Epithelial cell of proximal tubule (primary cell): ENCODE results near the gene CLDN12. TPM values are rescaled to one million over a fixed set of nuclear protein-coding genes. Genes with fewer than 3 reads are reported as not detected.
"Not testable (repeated sequence)": the region's sequence is repeated elsewhere in the genome, so short reads cannot be mapped to it uniquely, and the experiment has no call there.

Experiments used
- DNase-seq: peaks from one replicate; pipeline ENCODE4 v3.0.0-alpha.2; 2011; ENCODE audit warnings: low read depth
- H3K4me3 ChIP-seq: 2 replicates; pipeline ENCODE4 v1.5.1; 2011; ENCODE audit warnings: low read depth, mild to moderate bottlenecking, low read length
- total RNA-seq: library from RNA; depleted of rRNA; stranded (reverse); fragments of >200 nt; gene quantifications from 2 replicates; pipeline ENCODE4 v1.2.3, GENCODE V29; 2015
- TF ChIP-seq, protein P1 (sequence below): conservative IDR thresholded peaks from 2 replicates; pipeline ENCODE4 v1.5.1; 2012; ENCODE audit warnings: low read depth, mild to moderate bottlenecking, low read length

Gene CLDN12
- total RNA-seq, 1 donor from 2014 or later, result 53.3 TPM

DNA sequence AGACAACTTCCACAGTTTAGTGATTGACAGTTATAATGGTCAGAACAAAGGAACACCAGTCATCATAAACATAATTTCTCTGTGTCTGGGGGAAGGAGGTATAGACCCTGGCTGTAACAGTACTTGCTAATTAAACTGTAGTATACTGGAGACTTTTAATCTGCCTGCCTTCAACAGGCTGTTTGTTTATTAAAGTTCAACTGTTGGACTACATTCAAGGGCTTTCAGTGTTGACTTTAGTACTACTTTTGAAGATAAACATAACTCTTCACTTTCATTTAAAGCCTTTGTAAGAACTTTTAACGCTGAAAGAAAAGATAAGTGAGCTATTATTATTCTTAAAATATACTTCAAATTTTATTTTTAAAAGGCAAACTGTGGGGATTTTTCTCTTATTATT, 50.7 kb downstream of the CLDN12 start:
- DNase-seq, result no peak
- TF ChIP-seq, protein P1, sequence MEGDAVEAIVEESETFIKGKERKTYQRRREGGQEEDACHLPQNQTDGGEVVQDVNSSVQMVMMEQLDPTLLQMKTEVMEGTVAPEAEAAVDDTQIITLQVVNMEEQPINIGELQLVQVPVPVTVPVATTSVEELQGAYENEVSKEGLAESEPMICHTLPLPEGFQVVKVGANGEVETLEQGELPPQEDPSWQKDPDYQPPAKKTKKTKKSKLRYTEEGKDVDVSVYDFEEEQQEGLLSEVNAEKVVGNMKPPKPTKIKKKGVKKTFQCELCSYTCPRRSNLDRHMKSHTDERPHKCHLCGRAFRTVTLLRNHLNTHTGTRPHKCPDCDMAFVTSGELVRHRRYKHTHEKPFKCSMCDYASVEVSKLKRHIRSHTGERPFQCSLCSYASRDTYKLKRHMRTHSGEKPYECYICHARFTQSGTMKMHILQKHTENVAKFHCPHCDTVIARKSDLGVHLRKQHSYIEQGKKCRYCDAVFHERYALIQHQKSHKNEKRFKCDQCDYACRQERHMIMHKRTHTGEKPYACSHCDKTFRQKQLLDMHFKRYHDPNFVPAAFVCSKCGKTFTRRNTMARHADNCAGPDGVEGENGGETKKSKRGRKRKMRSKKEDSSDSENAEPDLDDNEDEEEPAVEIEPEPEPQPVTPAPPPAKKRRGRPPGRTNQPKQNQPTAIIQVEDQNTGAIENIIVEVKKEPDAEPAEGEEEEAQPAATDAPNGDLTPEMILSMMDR, result no peak
- no peak overlapping the region for H3K4me3 ChIP-seq

DNA sequence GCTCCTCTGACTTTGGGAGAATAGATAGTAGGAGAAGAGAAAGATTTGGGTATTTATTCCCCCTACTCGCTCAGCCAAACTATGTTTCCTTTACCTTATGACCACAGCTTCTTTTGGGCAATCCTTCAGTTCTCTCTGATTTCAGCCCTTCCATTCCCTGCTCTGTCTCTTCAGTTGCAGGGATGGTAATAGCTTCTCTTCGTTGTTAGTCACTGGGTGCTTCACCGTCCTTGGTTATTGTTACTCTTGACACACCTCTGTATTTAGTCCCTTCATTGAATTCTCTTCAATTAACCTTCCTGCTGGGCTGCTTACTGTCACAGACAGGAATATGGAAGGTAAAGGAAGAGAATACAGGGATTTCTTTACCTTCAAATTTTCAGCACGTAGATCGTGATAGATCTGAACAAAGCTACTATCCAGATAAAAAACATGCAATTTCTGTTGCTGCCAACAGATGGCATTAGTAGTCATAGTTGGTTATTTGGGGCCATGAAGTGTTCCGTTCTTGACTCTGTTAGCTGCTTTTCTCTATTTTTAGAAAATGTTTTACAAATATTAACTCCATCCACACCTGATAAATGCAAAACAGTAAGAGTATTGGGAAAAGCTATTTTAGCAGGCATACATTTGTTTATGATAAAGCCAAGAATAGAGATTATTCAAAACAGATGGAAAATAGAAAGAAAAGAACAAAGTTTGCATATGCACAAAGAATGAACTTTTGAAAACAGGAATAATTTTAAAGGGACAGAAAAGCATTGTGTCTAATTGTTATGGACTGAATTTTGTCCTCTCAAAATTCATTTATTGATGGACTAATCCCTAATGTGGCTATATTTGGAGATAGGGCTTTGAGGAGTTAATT, 52.1 kb downstream of the CLDN12 start:
- H3K4me3 ChIP-seq, result peak overlapping the region; percentile 41
- TF ChIP-seq, protein P1, result peak; percentile 77

DNA sequence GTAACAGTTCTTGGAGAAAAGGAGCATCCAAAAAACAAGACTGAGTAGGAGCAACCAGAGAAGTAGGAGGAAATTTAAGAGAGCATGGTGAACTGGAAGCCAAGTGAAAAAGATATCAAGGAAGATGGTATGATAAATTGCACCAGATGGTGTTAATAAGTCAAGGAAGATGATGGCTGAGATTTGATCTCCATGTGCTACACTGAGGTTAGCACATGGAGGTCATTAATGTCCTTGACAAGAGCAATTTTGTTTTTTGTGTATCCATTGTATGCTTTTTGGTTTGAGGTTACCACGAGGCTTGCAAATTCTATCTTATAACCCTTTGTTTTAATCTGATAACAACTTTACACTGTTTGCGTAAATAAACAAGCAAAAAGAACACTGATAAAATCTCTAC, 54.8 kb downstream of the CLDN12 start:
- no peak for DNase-seq
- TF ChIP-seq, protein P1, result no peak
- H3K4me3 ChIP-seq, result no peak overlapping the region

More for the DNA sequence above, 52.1 kb downstream of the CLDN12 start:
- DNase-seq, result no peak

DNA sequence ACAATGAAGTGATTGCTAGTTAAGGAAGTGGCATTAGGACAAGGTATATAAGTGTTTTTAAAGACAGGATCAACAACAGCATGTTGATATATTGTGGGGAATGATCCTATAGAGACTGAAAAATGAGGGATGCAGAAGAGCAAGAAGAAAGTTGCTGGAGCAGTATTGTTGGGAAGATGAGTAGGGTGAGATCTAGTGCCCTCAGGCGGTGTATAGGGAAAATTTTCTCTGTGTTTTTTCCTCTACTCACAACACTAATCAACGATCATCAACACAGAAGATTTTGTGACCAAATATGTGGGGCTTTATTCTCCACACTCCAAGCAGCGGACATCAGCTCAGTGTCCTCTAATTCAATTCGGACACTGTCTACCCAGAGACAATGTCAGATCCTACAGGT, 56.6 kb downstream of the CLDN12 start:
- no peak for DNase-seq
- TF ChIP-seq, protein P1, result peak; percentile 11
- H3K4me3 ChIP-seq, result no peak overlapping the region

DNA sequence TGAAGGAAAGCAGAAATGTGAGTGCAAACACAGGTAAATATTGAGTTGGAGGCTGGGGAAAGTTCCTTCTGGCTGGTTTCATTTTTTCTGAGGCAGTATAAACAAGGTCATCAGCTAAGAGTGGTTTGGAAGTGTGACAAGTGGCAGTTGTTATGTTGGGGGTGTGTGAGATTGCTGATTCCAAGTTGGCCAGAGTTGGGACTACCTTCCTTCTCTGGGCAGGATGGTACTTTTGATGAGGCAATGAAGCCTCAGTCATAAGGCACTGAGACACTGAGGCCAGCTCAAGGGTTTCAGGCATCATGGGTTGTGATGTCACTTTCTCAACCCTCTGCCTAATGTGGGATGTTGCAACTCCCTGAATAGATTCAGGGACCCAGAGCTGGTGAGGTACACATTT, 58.0 kb downstream of the CLDN12 start:
- TF ChIP-seq, protein P1, result no peak
- no peak for DNase-seq
- H3K4me3 ChIP-seq, result no peak overlapping the region

DNA sequence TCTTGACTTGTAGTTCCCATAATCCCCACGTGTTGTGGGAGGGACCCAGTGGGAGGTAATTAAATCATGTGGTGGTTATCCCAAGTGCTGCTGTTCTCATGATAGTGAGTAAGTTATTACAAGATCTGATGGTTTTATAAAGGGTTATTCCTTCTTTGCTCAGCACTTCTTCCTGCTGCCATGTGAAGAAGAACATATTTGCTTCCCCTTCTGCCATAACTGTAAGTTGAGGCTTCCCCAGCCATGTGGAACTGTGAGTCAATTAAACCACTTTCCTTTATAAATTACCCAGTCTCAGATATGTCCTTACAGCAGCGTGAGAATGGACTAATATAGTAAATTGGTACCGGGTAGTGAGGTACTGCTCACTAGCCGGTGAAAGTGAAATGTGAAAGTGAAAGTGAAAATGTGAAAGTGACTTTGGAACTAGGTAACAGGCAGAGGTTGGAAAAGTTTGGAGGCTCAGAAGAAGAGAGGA, 59.9 kb downstream of the CLDN12 start:
- H3K4me3 ChIP-seq, result peak overlapping the region; percentile 48
- DNase-seq, result not testable (repeated sequence)

More for the DNA sequence above, 59.9 kb downstream of the CLDN12 start:
- TF ChIP-seq, protein P1, result peak; percentile 7

Other genes with a start within 250 kb of the CLDN12 start
- gene STEAP1, start 249.0 kb upstream of the CLDN12 start, total RNA-seq, result 3.4 and 8.0 TPM in 2 replicates
- gene STEAP2, start 191.7 kb upstream of the CLDN12 start, total RNA-seq, result 2.1 and 2.7 TPM in 2 replicates
- gene CFAP69, start 158.3 kb upstream of the CLDN12 start, total RNA-seq, result 0.29 and 0.51 TPM in 2 replicates
- gene FAM237B, start 82.2 kb upstream of the CLDN12 start, total RNA-seq, result not detected in 2 replicates
- gene GTPBP10, start 56.7 kb upstream of the CLDN12 start, total RNA-seq, result 10.5 and 20.8 TPM in 2 replicates
- not detected in 2 replicates for gene PTTG1IP2, start 66.2 kb downstream of the CLDN12 start, total RNA-seq
- 5.3 and 6.4 TPM in 2 replicates for gene CDK14, start 192.9 kb downstream of the CLDN12 start, total RNA-seq